Left ventricle myocardium inferior (tissue), 1 donor: ENCODE measurements around the gene ADCY10. TPM values are rescaled to one million over a fixed set of nuclear protein-coding genes. Genes with fewer than 3 reads are reported as not detected.

Experiments used
- DNase-seq: peaks from one replicate; pipeline ENCODE4 v3.0.0-alpha.2; 2020
- H3K27ac ChIP-seq: fragments of 200-600 bp; replicated peaks from 2 replicates; pipeline ENCODE4 v1.8.0; 2021
- H3K27me3 ChIP-seq: fragments of 200-600 bp; 2 replicates; pipeline ENCODE4 v1.8.0; 2021; ENCODE audit warnings: low read depth
- H3K36me3 ChIP-seq: fragments of 200-600 bp; 2 replicates; pipeline ENCODE4 v1.8.0; 2021
- H3K4me1 ChIP-seq: fragments of 200-600 bp; 2 replicates; pipeline ENCODE4 v1.8.0; 2021
- H3K4me3 ChIP-seq: fragments of 200-600 bp; 2 replicates; pipeline ENCODE4 v1.8.0; 2021; ENCODE audit warnings: mild to moderate bottlenecking, moderate library complexity
- H3K9me3 ChIP-seq: fragments of 200-600 bp; replicated peaks from 2 replicates; pipeline ENCODE4 v1.8.0; 2021
- intact Hi-C: fragments of 100-400 bp; cut with micrococcal nuclease; formaldehyde crosslinking; loops from one replicate; pipeline ENCODE4 v1.11.0; 2022
- total RNA-seq: library from RNA; stranded (reverse); fragmentation: NEBNext Ultra II Directional; extraction: Animal tissue kit (Norgen Biotek cat#: 25700); gene quantifications from one replicate; pipeline ENCODE4 v1.2.1, GENCODE V29; 2021
- TF ChIP-seq, protein P1 (sequence below): fragments of 200-600 bp; IDR thresholded peaks from 2 replicates; pipeline ENCODE4 v1.8.0; 2021; ENCODE audit warnings: antibody characterized with exemption, mild to moderate bottlenecking, borderline replicate concordance
- donor health status: DM: no; HTN: yes; CAD: no; lungs with severe emphysema.

Gene ADCY10
- total RNA-seq, 1 donor from 2014 or later, result 0.22 TPM

DNA sequence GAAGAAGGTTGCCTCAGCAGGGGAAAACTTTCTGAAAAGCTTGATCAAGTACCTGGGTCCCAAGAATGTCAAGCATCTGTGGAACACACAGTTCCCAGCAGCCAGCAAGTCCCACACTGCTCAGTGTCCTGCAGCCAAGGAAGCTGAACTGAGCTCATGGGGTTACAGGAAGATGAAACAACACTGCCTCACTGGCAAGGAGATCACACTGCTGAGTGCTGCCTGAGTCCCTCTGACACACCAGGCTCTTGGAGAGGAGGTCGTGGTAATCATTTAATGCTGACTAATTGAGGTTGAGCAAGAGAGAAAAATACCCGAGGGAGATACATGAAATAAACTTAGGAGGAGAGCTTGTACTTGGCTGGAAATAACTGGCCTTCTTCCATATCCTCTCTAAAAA is 116.9 kb downstream of the ADCY10 start:
- Histone ChIP-seq H3K9me3 (no peaks in the 10 kb centered on the region), H3K27me3 (no peaks in the 10 kb centered on the region), H3K4me3 (peak overlapping the region; percentile 18), H3K27ac (peak overlapping the region; percentile 89), H3K36me3 (no peaks in the 10 kb centered on the region), H3K4me1 (peaks cover 40% of the 10 kb centered on the region)
- intact Hi-C loops, result no loop called here
- DNase-seq, result peak; percentile 76
- TF ChIP-seq, protein P1, sequence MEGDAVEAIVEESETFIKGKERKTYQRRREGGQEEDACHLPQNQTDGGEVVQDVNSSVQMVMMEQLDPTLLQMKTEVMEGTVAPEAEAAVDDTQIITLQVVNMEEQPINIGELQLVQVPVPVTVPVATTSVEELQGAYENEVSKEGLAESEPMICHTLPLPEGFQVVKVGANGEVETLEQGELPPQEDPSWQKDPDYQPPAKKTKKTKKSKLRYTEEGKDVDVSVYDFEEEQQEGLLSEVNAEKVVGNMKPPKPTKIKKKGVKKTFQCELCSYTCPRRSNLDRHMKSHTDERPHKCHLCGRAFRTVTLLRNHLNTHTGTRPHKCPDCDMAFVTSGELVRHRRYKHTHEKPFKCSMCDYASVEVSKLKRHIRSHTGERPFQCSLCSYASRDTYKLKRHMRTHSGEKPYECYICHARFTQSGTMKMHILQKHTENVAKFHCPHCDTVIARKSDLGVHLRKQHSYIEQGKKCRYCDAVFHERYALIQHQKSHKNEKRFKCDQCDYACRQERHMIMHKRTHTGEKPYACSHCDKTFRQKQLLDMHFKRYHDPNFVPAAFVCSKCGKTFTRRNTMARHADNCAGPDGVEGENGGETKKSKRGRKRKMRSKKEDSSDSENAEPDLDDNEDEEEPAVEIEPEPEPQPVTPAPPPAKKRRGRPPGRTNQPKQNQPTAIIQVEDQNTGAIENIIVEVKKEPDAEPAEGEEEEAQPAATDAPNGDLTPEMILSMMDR, result no peak

GRCh38 chr1:167795810-167796740 is 117.9 kb downstream of the ADCY10 start:
- Histone ChIP-seq H3K36me3 (no peaks in the 10 kb centered on the region), H3K27ac (peak overlapping the region; percentile 89), H3K9me3 (no peaks in the 10 kb centered on the region), H3K4me3 (peak overlapping the region; percentile 18), H3K4me1 (peaks cover 45% of the 10 kb centered on the region), H3K27me3 (no peaks in the 10 kb centered on the region)
- DNase-seq, result peak; percentile 41
- TF ChIP-seq, protein P1, result no peak
- intact Hi-C loops, result no loop called here

DNA sequence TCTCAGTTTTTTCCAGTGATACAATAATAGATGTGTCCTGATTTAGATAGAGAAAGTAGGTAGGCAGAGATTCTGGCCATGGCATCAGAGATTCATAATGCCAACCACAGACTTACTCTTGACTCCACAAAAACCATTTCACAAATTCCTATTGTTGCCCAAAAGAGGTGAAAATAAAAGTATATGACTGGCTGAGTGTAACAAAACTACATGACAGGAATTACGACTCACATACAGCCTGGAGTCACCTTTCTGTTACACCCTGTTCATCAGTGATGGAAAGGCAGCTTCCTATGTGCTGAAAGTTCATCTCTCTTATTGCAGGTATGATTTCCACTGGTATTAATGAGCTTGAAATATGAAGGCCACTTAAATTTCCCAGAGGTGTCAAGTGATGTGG is 119.9 kb downstream of the ADCY10 start:
- H3K36me3 ChIP-seq, result peaks cover 4% of the 10 kb centered on the region
- no peak for DNase-seq
- intact Hi-C loops, result no loop called here
- H3K27ac ChIP-seq, result peak overlapping the region; percentile 89
- no peaks in the 10 kb centered on the region for H3K9me3 ChIP-seq
- no peaks in the 10 kb centered on the region for H3K27me3 ChIP-seq
- H3K4me1 ChIP-seq, result peaks cover 53% of the 10 kb centered on the region
- no peak overlapping the region for H3K4me3 ChIP-seq
- TF ChIP-seq, protein P1, result no peak

GRCh38 chr1:167792188-167792565 is 121.8 kb downstream of the ADCY10 start:
- DNase-seq, result no peak
- Histone ChIP-seq H3K9me3 (no peaks in the 10 kb centered on the region), H3K27me3 (no peaks in the 10 kb centered on the region), H3K27ac (peak overlapping the region; percentile 59), H3K4me3 (no peak overlapping the region), H3K36me3 (peaks cover 21% of the 10 kb centered on the region), H3K4me1 (peaks cover 40% of the 10 kb centered on the region)
- TF ChIP-seq, protein P1, result no peak
- intact Hi-C loops, result no loop called here

DNA sequence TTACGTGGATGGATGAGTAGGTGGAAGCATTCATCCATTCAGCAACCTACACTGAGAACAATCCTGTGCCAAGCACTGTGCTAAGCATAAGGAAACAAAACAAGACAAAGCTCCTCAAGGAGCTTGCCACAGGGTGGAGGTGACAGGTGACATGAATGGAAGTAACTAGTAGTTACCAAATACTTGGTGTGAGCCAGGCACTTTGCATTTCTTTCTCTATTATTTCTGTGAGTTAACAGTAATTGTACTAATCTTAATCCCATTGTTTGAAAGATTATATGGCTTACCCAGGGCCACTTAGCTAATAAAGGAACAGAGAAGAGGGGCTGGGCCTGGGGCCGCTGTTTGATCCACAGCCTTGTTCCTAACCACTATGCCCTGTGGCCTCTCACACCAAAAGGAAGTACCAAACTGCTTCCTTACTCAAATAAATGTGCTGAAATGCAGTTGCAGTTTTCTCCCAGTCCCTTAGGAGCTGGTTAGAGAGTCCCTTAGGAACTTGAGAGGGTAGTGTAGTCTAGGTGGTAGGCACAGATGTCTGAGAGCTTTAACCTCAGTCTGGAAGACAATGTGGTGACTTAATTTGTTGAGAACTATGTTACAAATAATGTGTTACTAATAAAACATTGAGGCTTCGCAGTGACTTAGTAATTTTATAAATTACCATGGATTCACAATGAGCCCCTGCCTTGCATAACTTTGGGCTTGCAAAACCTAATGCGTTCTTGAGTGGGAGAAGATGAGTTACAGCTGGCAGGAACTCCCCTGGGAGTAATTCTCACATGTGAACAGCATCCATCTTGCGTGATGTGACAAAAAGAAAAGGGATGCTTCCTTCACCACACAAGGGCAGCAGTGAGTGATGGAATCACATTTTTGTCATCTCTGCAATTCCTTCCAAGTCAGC is 122.4 kb downstream of the ADCY10 start:
- H3K4me3 ChIP-seq, result no peak overlapping the region
- TF ChIP-seq, protein P1, result no peak
- no peaks in the 10 kb centered on the region for H3K27me3 ChIP-seq
- no peak for DNase-seq
- H3K36me3 ChIP-seq, result peaks cover 23% of the 10 kb centered on the region
- peaks cover 33% of the 10 kb centered on the region for H3K4me1 ChIP-seq
- intact Hi-C loops, result no loop called here
- no peaks in the 10 kb centered on the region for H3K9me3 ChIP-seq
- H3K27ac ChIP-seq, result peak overlapping the region; percentile 59
